Breast epithelium (tissue), 3 donors: ENCODE data around the gene NRCAM.

ENCODE experiments used
- POLR2A ChIP-seq: fragments of 450-650 bp; IDR thresholded peaks from one replicate; pipeline ENCODE4 v1.6.1; 2016; ENCODE audit warnings: antibody characterized with exemption, mild to moderate bottlenecking, moderate library complexity
- POLR2AphosphoS5 ChIP-seq, 3 donors: sonication (generic); formaldehyde crosslinking; IDR thresholded peaks; one replicate each; pipeline ENCODE4 v1.6.1; 2017; ENCODE audit warnings: antibody characterized with exemption in 3 of 3
- TF ChIP-seq, protein P1 (sequence below), 3 donors: fragments of 450-650 bp; IDR thresholded peaks; one replicate each; pipeline ENCODE4 v1.5.1; 2016 to 2017; ENCODE audit warnings: antibody characterized with exemption in 3 of 3, mild to moderate bottlenecking in 3 of 3, moderate library complexity in 3 of 3

DNA sequence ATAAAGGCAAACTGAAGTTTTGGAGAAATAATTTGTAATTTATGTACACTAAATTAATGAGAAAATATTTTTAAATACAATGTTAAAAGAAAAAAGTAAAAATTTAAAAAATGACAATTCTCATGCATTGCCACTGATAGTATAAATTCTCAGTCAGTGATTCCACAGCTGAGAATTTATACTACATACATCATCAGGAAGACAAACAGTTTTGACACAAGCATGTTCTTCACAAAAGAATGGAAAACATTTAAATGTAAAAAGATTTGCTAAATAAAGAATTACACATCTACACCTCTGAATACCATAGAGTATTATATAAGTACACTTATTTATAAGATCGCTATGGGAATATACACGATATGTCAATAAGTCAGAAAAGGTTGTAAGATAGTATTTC lies 225.0 kb downstream of the NRCAM start:
- TF ChIP-seq POLR2A (no peak), POLR2AphosphoS5 (IDR thresholded peaks at IDR 0.05) (no peak)
- TF ChIP-seq, protein P1, sequence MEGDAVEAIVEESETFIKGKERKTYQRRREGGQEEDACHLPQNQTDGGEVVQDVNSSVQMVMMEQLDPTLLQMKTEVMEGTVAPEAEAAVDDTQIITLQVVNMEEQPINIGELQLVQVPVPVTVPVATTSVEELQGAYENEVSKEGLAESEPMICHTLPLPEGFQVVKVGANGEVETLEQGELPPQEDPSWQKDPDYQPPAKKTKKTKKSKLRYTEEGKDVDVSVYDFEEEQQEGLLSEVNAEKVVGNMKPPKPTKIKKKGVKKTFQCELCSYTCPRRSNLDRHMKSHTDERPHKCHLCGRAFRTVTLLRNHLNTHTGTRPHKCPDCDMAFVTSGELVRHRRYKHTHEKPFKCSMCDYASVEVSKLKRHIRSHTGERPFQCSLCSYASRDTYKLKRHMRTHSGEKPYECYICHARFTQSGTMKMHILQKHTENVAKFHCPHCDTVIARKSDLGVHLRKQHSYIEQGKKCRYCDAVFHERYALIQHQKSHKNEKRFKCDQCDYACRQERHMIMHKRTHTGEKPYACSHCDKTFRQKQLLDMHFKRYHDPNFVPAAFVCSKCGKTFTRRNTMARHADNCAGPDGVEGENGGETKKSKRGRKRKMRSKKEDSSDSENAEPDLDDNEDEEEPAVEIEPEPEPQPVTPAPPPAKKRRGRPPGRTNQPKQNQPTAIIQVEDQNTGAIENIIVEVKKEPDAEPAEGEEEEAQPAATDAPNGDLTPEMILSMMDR (IDR thresholded peaks at IDR 0.05): no peak
